GM19099 (cell line): ENCODE results near the gene TSHR.

Experiments used
- POLR2A ChIP-seq: IDR thresholded peaks from 3 replicates; pipeline ENCODE4 v1.6.1; 2011; ENCODE audit warnings: low read depth; ENCODE audit not compliant: insufficient read length; ENCODE audit errors: extremely low read depth

The TSHR gene

GRCh38 chr14:81143793-81144192 lies 188.4 kb downstream of the TSHR start:
- no peak for TF ChIP-seq POLR2A

GRCh38 chr14:81144824-81145603 lies 189.6 kb downstream of the TSHR start:
- TF ChIP-seq POLR2A, result no peak

- TF ChIP-seq POLR2A, result no peak
These were observed 191.9 kb downstream of the TSHR start for GRCh38 chr14:81147140-81147897.

GRCh38 chr14:81148635-81149034 lies 193.2 kb downstream of the TSHR start:
- TF ChIP-seq POLR2A, result no peak

GRCh38 chr14:81153187-81153586 lies 197.8 kb downstream of the TSHR start:
- no peak for TF ChIP-seq POLR2A

- no peak for TF ChIP-seq POLR2A
These were observed 202.0 kb downstream of the TSHR start for GRCh38 chr14:81157431-81157830.

- TF ChIP-seq POLR2A, result no peak
These were observed 205.7 kb downstream of the TSHR start for GRCh38 chr14:81161088-81161487.

- TF ChIP-seq POLR2A, result no peak
These were observed 206.3 kb downstream of the TSHR start for GRCh38 chr14:81161749-81162148.

GRCh38 chr14:81162941-81163340 lies 207.5 kb downstream of the TSHR start:
- no peak for TF ChIP-seq POLR2A

- no peak for TF ChIP-seq POLR2A
These were observed 208.8 kb downstream of the TSHR start for GRCh38 chr14:81164167-81164774.

GRCh38 chr14:81165188-81165587 lies 209.8 kb downstream of the TSHR start:
- TF ChIP-seq POLR2A, result no peak

GRCh38 chr14:81166121-81166520 lies 210.7 kb downstream of the TSHR start:
- TF ChIP-seq POLR2A, result no peak

- TF ChIP-seq POLR2A, result no peak
These were observed 213.8 kb downstream of the TSHR start for GRCh38 chr14:81169267-81169666.

GRCh38 chr14:81169711-81170103 lies 214.3 kb downstream of the TSHR start:
- TF ChIP-seq POLR2A, result no peak

GRCh38 chr14:81170104-81170828 lies 214.8 kb downstream of the TSHR start:
- peak; percentile 83 for TF ChIP-seq POLR2A
